HEK293 (cell line): Measurements from ENCODE around the gene CDPF1.

Source experiments
- CTCF ChIA-PET: fragments of 350-600 bp; formaldehyde crosslinking; extraction: SDS; loops from one replicate; lab custom pipeline; 2021; ENCODE audit warnings: antibody characterized with exemption; lab: Yijun Ruan, JAX
- POLR2A ChIA-PET: fragments of 300-600 bp; formaldehyde crosslinking; extraction: SDS; loops from one replicate; lab custom pipeline; 2020; ENCODE audit warnings: antibody characterized with exemption, inconsistent platforms; lab: Yijun Ruan, JAX
- H3K27ac ChIP-seq: fragments of 200-500 bp; sonication (Bioruptor generic); 2 replicates; pipeline ENCODE4 v1.5.1; 2014; ENCODE audit warnings: low read depth, low read length, control low read depth, inconsistent platforms; ENCODE audit errors: extremely low read depth
- H3K36me3 ChIP-seq, 2 experiments: fragments of 200-500 bp in 1 of 2; sonication (Bioruptor generic) in 1 of 2; 1 replicate in 1 of 2; 2 replicates in 1 of 2; pipeline ENCODE4 v1.5.1; 2014 to 2017; ENCODE audit warnings: inconsistent platforms in 2 of 2, low read length in 2 of 2; ENCODE audit not compliant: control insufficient read depth in 2 of 2, insufficient read depth in 1 of 2
- H3K4me1 ChIP-seq: fragments of 200-500 bp; sonication (Bioruptor generic); 2 replicates; pipeline ENCODE4 v1.5.1; 2014; ENCODE audit warnings: mild to moderate bottlenecking, low read length, inconsistent platforms; ENCODE audit not compliant: control insufficient read depth, insufficient read depth
- H3K4me3 ChIP-seq: 2 replicates; pipeline ENCODE4 v1.5.1; 2011; ENCODE audit warnings: low read depth, mild to moderate bottlenecking, control low read depth, low read length, moderate library complexity
- H3K9me3 ChIP-seq: fragments of 200-500 bp; sonication (Bioruptor generic); 2 replicates; pipeline ENCODE4 v1.5.1; 2014; ENCODE audit warnings: low read depth, low read length, inconsistent platforms; ENCODE audit not compliant: control insufficient read depth, insufficient read depth
- GLIS1 ChIP-seq: fragments of 450-650 bp; formaldehyde crosslinking; IDR thresholded peaks from 2 replicates; pipeline ENCODE4 v1.5.1; 2016; ENCODE audit warnings: missing biosample characterization, missing genetic modification characterization
- HOXC10 ChIP-seq: sonication (generic); formaldehyde crosslinking; IDR thresholded peaks from 2 replicates; pipeline ENCODE4 v1.8.1; 2023; ENCODE audit warnings: mild to moderate bottlenecking, missing genetic modification reagents
- KLF10 ChIP-seq: fragments of 450-650 bp; IDR thresholded peaks from 2 replicates; pipeline ENCODE4 v1.5.1; 2018; ENCODE audit warnings: missing biosample characterization, mild to moderate bottlenecking, missing genetic modification characterization
- KLF17 ChIP-seq: fragments of 450-650 bp; formaldehyde crosslinking; IDR thresholded peaks from 2 replicates; pipeline ENCODE4 v1.5.1; 2016; ENCODE audit warnings: missing biosample characterization, missing genetic modification characterization
- MYNN ChIP-seq: fragments of 450-650 bp; formaldehyde crosslinking; IDR thresholded peaks from 2 replicates; pipeline ENCODE4 v1.5.1; 2016; ENCODE audit warnings: missing biosample characterization, missing genetic modification characterization, borderline replicate concordance
- SALL2 ChIP-seq: fragments of 450-650 bp; formaldehyde crosslinking; IDR thresholded peaks from 2 replicates; pipeline ENCODE4 v1.5.0; 2017; ENCODE audit warnings: missing biosample characterization, mild to moderate bottlenecking, missing genetic modification characterization, borderline replicate concordance
- ZBTB17 ChIP-seq: fragments of 450-650 bp; formaldehyde crosslinking; IDR thresholded peaks from 2 replicates; pipeline ENCODE4 v1.5.1; 2016; ENCODE audit warnings: missing biosample characterization, missing genetic modification characterization
- ZIC2 ChIP-seq: fragments of 450-650 bp; formaldehyde crosslinking; IDR thresholded peaks from 2 replicates; pipeline ENCODE4 v1.5.1; 2016; ENCODE audit warnings: missing biosample characterization, missing genetic modification characterization
- ZNF324 ChIP-seq: fragments of 450-650 bp; formaldehyde crosslinking; IDR thresholded peaks from 2 replicates; pipeline ENCODE4 v1.5.1; 2016; ENCODE audit warnings: missing biosample characterization, missing genetic modification characterization
- ZNF350 ChIP-seq: fragments of 450-650 bp; formaldehyde crosslinking; IDR thresholded peaks from 2 replicates; pipeline ENCODE4 v1.5.0; 2017; ENCODE audit warnings: missing biosample characterization, mild to moderate bottlenecking, missing genetic modification characterization
- ZNF366 ChIP-seq: fragments of 450-650 bp; formaldehyde crosslinking; conservative IDR thresholded peaks from 2 replicates; pipeline ENCODE4 v1.5.1; 2016; ENCODE audit warnings: missing biosample characterization, missing genetic modification characterization
- ZNF513 ChIP-seq: fragments of 450-650 bp; IDR thresholded peaks from 2 replicates; pipeline ENCODE4 v1.5.1; 2018; ENCODE audit warnings: missing biosample characterization, missing genetic modification characterization
- ZNF530 ChIP-seq: fragments of 450-650 bp; formaldehyde crosslinking; IDR thresholded peaks from 2 replicates; pipeline ENCODE4 v1.5.1; 2016; ENCODE audit warnings: low read depth, missing biosample characterization, missing genetic modification characterization
- ZNF580 ChIP-seq: fragments of 450-650 bp; formaldehyde crosslinking; IDR thresholded peaks from 2 replicates; pipeline ENCODE4 v1.5.1; 2016; ENCODE audit warnings: missing biosample characterization, missing genetic modification characterization
- ZNF837 ChIP-seq: fragments of 450-650 bp; formaldehyde crosslinking; IDR thresholded peaks from 2 replicates; pipeline ENCODE4 v1.5.1; 2016; ENCODE audit warnings: missing biosample characterization, missing genetic modification characterization
- TF ChIP-seq, protein P1 (sequence below): fragments of 450-650 bp; formaldehyde crosslinking; IDR thresholded peaks from 2 replicates; pipeline ENCODE4 v1.5.1; 2016; ENCODE audit warnings: missing biosample characterization, missing genetic modification characterization
- TF ChIP-seq, protein P2 (sequence below): fragments of 450-650 bp; formaldehyde crosslinking; IDR thresholded peaks from 2 replicates; pipeline ENCODE4 v1.5.1; 2016; ENCODE audit warnings: missing biosample characterization, missing genetic modification characterization, borderline replicate concordance
- TF ChIP-seq, protein P3 (sequence below): fragments of 450-650 bp; formaldehyde crosslinking; IDR thresholded peaks from 2 replicates; pipeline ENCODE4 v1.5.1; 2016; ENCODE audit warnings: missing biosample characterization, missing genetic modification characterization

Gene CDPF1

DNA sequence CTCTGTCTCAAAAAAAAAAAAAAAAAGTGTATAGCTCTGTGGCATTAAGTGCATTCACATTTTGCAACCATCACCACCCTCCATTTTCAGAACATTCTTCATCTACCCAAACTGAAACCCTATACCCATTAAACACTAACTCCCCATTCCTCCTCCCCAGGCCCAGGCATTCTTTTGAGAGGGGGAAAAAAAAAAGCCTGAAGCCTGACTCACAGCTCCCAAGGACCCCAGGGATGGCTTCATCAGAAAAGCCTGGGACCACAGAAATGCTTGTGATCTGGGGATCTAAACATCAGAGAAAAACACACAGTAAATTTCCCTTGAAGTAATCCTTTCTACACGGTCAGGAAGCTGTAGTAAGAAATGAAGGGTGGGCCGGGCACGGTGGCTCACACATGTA, 35.9 kb upstream of the CDPF1 start:
- peaks cover 18 to 96% of the 10 kb centered on the region in 2 experiments; a peak in 2 of 3 replicates for H3K36me3 ChIP-seq
- no peak overlapping the region for H3K27ac ChIP-seq
- H3K4me3 ChIP-seq = no peak overlapping the region
- CTCF ChIA-PET = interaction anchor here (0.6 kb wide), 1 partner anchor 82 kb away, joined by 3 read pairs; no protein-coding TSS in a partner anchor
- H3K4me1 ChIP-seq = no peaks in the 10 kb centered on the region
- no peaks in the 10 kb centered on the region for H3K9me3 ChIP-seq
- POLR2A ChIA-PET = interaction anchor here (0.6 to 1.6 kb wide), 6 partner anchors 9 to 169 kb away, joined by 3 to 7 read pairs (median 4); partner anchors contain the start of gene GTSE1
- TF ChIP-seq, protein P1, sequence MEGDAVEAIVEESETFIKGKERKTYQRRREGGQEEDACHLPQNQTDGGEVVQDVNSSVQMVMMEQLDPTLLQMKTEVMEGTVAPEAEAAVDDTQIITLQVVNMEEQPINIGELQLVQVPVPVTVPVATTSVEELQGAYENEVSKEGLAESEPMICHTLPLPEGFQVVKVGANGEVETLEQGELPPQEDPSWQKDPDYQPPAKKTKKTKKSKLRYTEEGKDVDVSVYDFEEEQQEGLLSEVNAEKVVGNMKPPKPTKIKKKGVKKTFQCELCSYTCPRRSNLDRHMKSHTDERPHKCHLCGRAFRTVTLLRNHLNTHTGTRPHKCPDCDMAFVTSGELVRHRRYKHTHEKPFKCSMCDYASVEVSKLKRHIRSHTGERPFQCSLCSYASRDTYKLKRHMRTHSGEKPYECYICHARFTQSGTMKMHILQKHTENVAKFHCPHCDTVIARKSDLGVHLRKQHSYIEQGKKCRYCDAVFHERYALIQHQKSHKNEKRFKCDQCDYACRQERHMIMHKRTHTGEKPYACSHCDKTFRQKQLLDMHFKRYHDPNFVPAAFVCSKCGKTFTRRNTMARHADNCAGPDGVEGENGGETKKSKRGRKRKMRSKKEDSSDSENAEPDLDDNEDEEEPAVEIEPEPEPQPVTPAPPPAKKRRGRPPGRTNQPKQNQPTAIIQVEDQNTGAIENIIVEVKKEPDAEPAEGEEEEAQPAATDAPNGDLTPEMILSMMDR (tag by site-specific recombination) = no peak
- no peak for TF ChIP-seq MYNN (tag by site-specific recombination)
- TF ChIP-seq, all 188 proteins: peak for 0

DNA sequence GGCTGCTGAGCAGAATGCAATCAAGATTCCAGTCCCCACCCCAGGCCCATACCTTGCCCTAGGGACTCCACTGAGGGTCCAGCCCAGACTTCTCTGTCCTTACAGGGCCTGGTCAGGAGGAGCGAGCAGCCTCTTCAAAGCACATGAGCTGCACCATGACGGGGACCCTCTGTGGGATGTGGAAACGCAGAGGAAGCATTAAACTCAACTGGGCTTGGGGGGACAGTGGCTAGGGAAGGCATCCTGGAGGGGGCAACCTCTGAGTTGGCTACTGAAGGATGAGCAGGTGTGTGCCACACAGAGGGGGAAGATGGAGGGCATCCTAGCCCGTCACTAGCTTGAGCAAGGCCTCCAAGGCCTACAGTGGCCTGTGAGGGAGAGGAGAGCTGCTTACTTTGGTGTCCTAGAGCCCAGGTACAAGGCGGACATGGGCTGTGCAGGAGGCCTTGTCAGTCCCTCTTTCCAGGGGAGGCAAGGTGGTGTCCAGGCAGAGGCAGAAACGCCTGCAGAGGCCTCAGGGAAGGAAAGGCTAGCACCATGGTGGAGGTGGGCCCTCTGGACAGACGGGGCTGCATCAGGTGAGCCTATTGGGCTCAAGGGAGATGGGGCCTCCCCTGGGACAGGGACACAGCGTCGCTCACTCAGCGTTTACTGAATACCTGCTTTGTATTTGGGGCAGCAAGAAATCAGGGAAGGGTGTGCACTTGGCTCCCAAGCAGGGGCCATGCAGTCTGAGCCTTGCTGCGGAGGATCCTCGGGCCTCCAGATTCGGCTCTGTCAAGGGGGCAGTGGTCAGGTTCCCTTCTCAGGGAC, 32.0 kb upstream of the CDPF1 start:
- peaks cover 18 to 97% of the 10 kb centered on the region in 2 experiments; a peak in 2 of 3 replicates for H3K36me3 ChIP-seq
- TF ChIP-seq KLF10 (tag by site-specific recombination) = no peak
- TF ChIP-seq SALL2 (tag by site-specific recombination) = no peak
- TF ChIP-seq KLF17 = no peak
- TF ChIP-seq ZNF366 (tag by site-specific recombination) = no peak
- no peak for TF ChIP-seq ZNF580
- no peak for TF ChIP-seq GLIS1
- TF ChIP-seq, protein P2, sequence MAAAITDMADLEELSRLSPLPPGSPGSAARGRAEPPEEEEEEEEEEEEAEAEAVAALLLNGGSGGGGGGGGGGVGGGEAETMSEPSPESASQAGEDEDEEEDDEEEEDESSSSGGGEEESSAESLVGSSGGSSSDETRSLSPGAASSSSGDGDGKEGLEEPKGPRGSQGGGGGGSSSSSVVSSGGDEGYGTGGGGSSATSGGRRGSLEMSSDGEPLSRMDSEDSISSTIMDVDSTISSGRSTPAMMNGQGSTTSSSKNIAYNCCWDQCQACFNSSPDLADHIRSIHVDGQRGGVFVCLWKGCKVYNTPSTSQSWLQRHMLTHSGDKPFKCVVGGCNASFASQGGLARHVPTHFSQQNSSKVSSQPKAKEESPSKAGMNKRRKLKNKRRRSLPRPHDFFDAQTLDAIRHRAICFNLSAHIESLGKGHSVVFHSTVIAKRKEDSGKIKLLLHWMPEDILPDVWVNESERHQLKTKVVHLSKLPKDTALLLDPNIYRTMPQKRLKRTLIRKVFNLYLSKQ = no peak
- TF ChIP-seq HOXC10 (CRISPR knock-in tag) = no peak
- no peak for TF ChIP-seq ZNF530
- no peak for TF ChIP-seq ZNF837
- TF ChIP-seq, all 188 proteins: peak for 0
- H3K4me1 ChIP-seq = no peaks in the 10 kb centered on the region
- no peaks in the 10 kb centered on the region for H3K9me3 ChIP-seq
- CTCF ChIA-PET = no interaction called here
- H3K4me3 ChIP-seq = no peak overlapping the region
- no peak overlapping the region for H3K27ac ChIP-seq
- POLR2A ChIA-PET = interaction anchor here (0.9 to 1.5 kb wide), 3 partner anchors 14 to 15 kb away, joined by 3 to 5 read pairs (median 3); partner anchors contain the start of gene TTC38

- POLR2A ChIA-PET = interaction anchor here (0.8 to 1.5 kb wide), 5 partner anchors 8 to 15 kb away, joined by 3 to 5 read pairs (median 3); partner anchors contain the start of gene TTC38
- Histone ChIP-seq H3K36me3 (peaks cover 27 to 95% of the 10 kb centered on the region in 2 experiments), H3K4me1 (no peaks in the 10 kb centered on the region), H3K4me3 (no peak overlapping the region), H3K9me3 (no peaks in the 10 kb centered on the region), H3K27ac (no peak overlapping the region)
- CTCF ChIA-PET = interaction anchor here (1.2 to 1.7 kb wide), 2 partner anchors 159 to 286 kb away, joined by 4 to 7 read pairs; no protein-coding TSS in a partner anchor
- TF ChIP-seq SALL2 (tag by site-specific recombination) = no peak
- TF ChIP-seq MYNN (tag by site-specific recombination) = no peak
- TF ChIP-seq ZNF513 = no peak
- TF ChIP-seq, protein P3, sequence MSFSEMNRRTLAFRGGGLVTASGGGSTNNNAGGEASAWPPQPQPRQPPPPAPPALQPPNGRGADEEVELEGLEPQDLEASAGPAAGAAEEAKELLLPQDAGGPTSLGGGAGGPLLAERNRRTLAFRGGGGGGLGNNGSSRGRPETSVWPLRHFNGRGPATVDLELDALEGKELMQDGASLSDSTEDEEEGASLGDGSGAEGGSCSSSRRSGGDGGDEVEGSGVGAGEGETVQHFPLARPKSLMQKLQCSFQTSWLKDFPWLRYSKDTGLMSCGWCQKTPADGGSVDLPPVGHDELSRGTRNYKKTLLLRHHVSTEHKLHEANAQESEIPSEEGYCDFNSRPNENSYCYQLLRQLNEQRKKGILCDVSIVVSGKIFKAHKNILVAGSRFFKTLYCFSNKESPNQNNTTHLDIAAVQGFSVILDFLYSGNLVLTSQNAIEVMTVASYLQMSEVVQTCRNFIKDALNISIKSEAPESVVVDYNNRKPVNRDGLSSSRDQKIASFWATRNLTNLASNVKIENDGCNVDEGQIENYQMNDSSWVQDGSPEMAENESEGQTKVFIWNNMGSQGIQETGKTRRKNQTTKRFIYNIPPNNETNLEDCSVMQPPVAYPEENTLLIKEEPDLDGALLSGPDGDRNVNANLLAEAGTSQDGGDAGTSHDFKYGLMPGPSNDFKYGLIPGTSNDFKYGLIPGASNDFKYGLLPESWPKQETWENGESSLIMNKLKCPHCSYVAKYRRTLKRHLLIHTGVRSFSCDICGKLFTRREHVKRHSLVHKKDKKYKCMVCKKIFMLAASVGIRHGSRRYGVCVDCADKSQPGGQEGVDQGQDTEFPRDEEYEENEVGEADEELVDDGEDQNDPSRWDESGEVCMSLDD (tag by site-specific recombination) = no peak
- TF ChIP-seq ZBTB17 = no peak
- no peak for TF ChIP-seq ZNF350 (tag by site-specific recombination)
- TF ChIP-seq ZIC2 (tag by site-specific recombination) = no peak
- no peak for TF ChIP-seq ZNF324 (tag by site-specific recombination)
- TF ChIP-seq KLF10 (tag by site-specific recombination) = no peak
Measured at GRCh38 chr22:46280999-46281623, 31.0 kb upstream of the CDPF1 start.
